Smooth muscle cell (in vitro differentiated cells): ENCODE measurements around the gene MGST2. TPM values are rescaled to one million over a fixed set of nuclear protein-coding genes. Genes with fewer than 3 reads are reported as not detected.

Experiments used
- DNase-seq: peaks from one replicate; lab custom pipeline; 2025; ENCODE audit not compliant: unreplicated experiment; lab: John Stamatoyannopoulos, UW
- H2AFZ ChIP-seq: fragments of 200-600 bp; sonication (generic); 2 replicates; pipeline ENCODE4 v1.6.0; 2016; ENCODE audit warnings: antibody characterized with exemption, low read depth, mild to moderate bottlenecking
- H3F3A ChIP-seq: fragments of 200-600 bp; sonication (generic); 2 replicates; pipeline ENCODE4 v1.6.0; 2017; ENCODE audit warnings: antibody characterized with exemption, low read depth
- H3K27ac ChIP-seq: fragments of 200-600 bp; sonication (generic); 2 replicates; pipeline ENCODE4 v1.5.1; 2016; ENCODE audit warnings: low read depth, mild to moderate bottlenecking
- H3K27me3 ChIP-seq: fragments of 200-600 bp; sonication (generic); 2 replicates; pipeline ENCODE4 v1.6.1; 2016; ENCODE audit warnings: low read depth, mild to moderate bottlenecking
- H3K36me3 ChIP-seq: fragments of 200-600 bp; sonication (generic); 2 replicates; pipeline ENCODE4 v1.5.1; 2016; ENCODE audit warnings: low read depth
- H3K4me1 ChIP-seq: fragments of 200-600 bp; sonication (generic); 2 replicates; pipeline ENCODE4 v1.5.1; 2016; ENCODE audit warnings: low read depth
- H3K4me2 ChIP-seq: fragments of 200-600 bp; sonication (generic); 2 replicates; pipeline ENCODE4 v1.6.0; 2016; ENCODE audit warnings: mild to moderate bottlenecking
- H3K4me3 ChIP-seq: fragments of 200-600 bp; sonication (generic); 2 replicates; pipeline ENCODE4 v1.5.1; 2016; ENCODE audit warnings: mild to moderate bottlenecking
- H3K79me2 ChIP-seq: fragments of 200-600 bp; sonication (generic); 2 replicates; pipeline ENCODE4 v1.6.0; 2016; ENCODE audit warnings: low read depth, mild to moderate bottlenecking
- H3K9ac ChIP-seq: fragments of 200-600 bp; sonication (generic); 2 replicates; pipeline ENCODE4 v1.6.0; 2016; ENCODE audit warnings: low read depth
- H3K9me3 ChIP-seq: fragments of 200-600 bp; sonication (generic); replicated peaks from 2 replicates; pipeline ENCODE4 v1.5.1; 2016; ENCODE audit warnings: low read depth
- H4K20me1 ChIP-seq: fragments of 200-600 bp; sonication (generic); 2 replicates; pipeline ENCODE4 v1.6.0; 2016; ENCODE audit warnings: low read depth
- CTCF ChIP-seq: fragments of 200-600 bp; sonication (generic); IDR thresholded peaks from 2 replicates; pipeline ENCODE4 v1.5.1; 2017; ENCODE audit warnings: borderline replicate concordance, mild to moderate bottlenecking, antibody characterized with exemption; ENCODE audit not compliant: insufficient read depth, poor library complexity, severe bottlenecking
- WGBS: methylation state at CpG from one replicate; pipeline ENCODE4 v1.1.7; 2016; ENCODE audit warnings: low lambda C conversion rate; 5-methylcytosine and 5-hydroxymethylcytosine counted together
- polyA plus RNA-seq: library from polyadenylated mRNA; unstranded; fragments of >200 nt; fragmentation: Nextera tagmentation; extraction: Ambion mirVana; gene quantifications from 2 replicates; pipeline ENCODE4 v1.2.1, GENCODE V29; 2016
- total RNA-seq: library from RNA; depleted of rRNA; stranded (reverse); fragments of >200 nt; gene quantifications from 2 replicates; pipeline ENCODE4 v1.2.3, GENCODE V29; 2014

MGST2 gene
- total and polyA plus RNA-seq, 2 experiments from 2014 or later: 27.8 to 51.1 TPM

- TF ChIP-seq CTCF: no peak
- Histone ChIP-seq H3K79me2 (no peaks in the 10 kb centered on the region), H3K27me3 (no peaks in the 10 kb centered on the region)
Measured at GRCh38 chr4:139726615-139727014, 61.0 kb downstream of the MGST2 start.

GRCh38 chr4:139728146-139728545 lies 62.5 kb downstream of the MGST2 start:
- DNase-seq: no peak
- Histone ChIP-seq H3K79me2 (peaks cover 3% of the 10 kb centered on the region), H3F3A (no peaks in the 10 kb centered on the region), H3K9ac (no peak overlapping the region), H4K20me1 (no peaks in the 10 kb centered on the region), H3K4me3 (no peak overlapping the region), H2AFZ (no peak overlapping the region), H3K27me3 (no peaks in the 10 kb centered on the region), H3K4me2 (no peak overlapping the region), H3K9me3 (no peaks in the 10 kb centered on the region), H3K4me1 (no peaks in the 10 kb centered on the region), H3K27ac (no peak overlapping the region), H3K36me3 (no peaks in the 10 kb centered on the region)
- no peak for TF ChIP-seq CTCF
- WGBS: 94% methylated on average over 4 of the region's 4 CpGs

More at GRCh38 chr4:139726615-139727014, 61.0 kb downstream of the MGST2 start:
- 87% methylated on average over 3 of the region's 3 CpGs for WGBS
- Histone ChIP-seq H3K9me3 (no peaks in the 10 kb centered on the region), H3K4me1 (no peaks in the 10 kb centered on the region), H3K4me2 (no peak overlapping the region), H3K27ac (no peak overlapping the region), H3F3A (no peaks in the 10 kb centered on the region), H3K9ac (no peak overlapping the region), H2AFZ (no peak overlapping the region), H3K4me3 (no peak overlapping the region), H4K20me1 (no peaks in the 10 kb centered on the region), H3K36me3 (no peaks in the 10 kb centered on the region)
- DNase-seq: no peak

GRCh38 chr4:139728840-139729239 lies 63.2 kb downstream of the MGST2 start:
- H3K79me2 ChIP-seq: peaks cover 3% of the 10 kb centered on the region
- H3K9ac ChIP-seq: no peak overlapping the region
- no peaks in the 10 kb centered on the region for H3K27me3 ChIP-seq
- no peaks in the 10 kb centered on the region for H3K9me3 ChIP-seq
- no peak for TF ChIP-seq CTCF
- DNase-seq: no peak
- no peak overlapping the region for H3K4me3 ChIP-seq
- WGBS: 80% methylated on average over 3 of the region's 3 CpGs
- H3K4me2 ChIP-seq: no peak overlapping the region
- H3K4me1 ChIP-seq: peaks cover 2% of the 10 kb centered on the region
- no peaks in the 10 kb centered on the region for H3K36me3 ChIP-seq
- no peaks in the 10 kb centered on the region for H4K20me1 ChIP-seq
- H2AFZ ChIP-seq: no peak overlapping the region
- H3K27ac ChIP-seq: no peak overlapping the region
- no peaks in the 10 kb centered on the region for H3F3A ChIP-seq

GRCh38 chr4:139732991-139733570 lies 67.5 kb downstream of the MGST2 start:
- H3K4me1 ChIP-seq: peaks cover 26% of the 10 kb centered on the region
- H2AFZ ChIP-seq: no peak overlapping the region
- no peaks in the 10 kb centered on the region for H3K27me3 ChIP-seq
- H4K20me1 ChIP-seq: no peaks in the 10 kb centered on the region
- no peak for TF ChIP-seq CTCF
- WGBS: 43% methylated on average over 4 of the region's 4 CpGs
- peak overlapping the region; percentile 98 for H3K27ac ChIP-seq
- peaks cover 3% of the 10 kb centered on the region for H3K79me2 ChIP-seq
- peaks cover 12% of the 10 kb centered on the region for H3F3A ChIP-seq
- peak overlapping the region; percentile 87 for H3K4me2 ChIP-seq
- no peaks in the 10 kb centered on the region for H3K9me3 ChIP-seq
- H3K9ac ChIP-seq: peak overlapping the region; percentile 94
- no peak overlapping the region for H3K4me3 ChIP-seq
- H3K36me3 ChIP-seq: no peaks in the 10 kb centered on the region
- no peak for DNase-seq
